DOHH2 (cell line): ENCODE measurements around the gene CDK5R1.

ENCODE experiments used
- CTCF ChIP-seq: fragments of 200-600 bp; sonication (generic); IDR thresholded peaks from one replicate; pipeline ENCODE4 v1.5.1; 2014; ENCODE audit warnings: antibody characterized with exemption, mild to moderate bottlenecking, low read depth, low read length; ENCODE audit not compliant: poor library complexity, severe bottlenecking
- EZH2phosphoT487 ChIP-seq: fragments of 200-600 bp; sonication (generic); IDR thresholded peaks from 2 replicates; pipeline ENCODE4 v1.6.1; 2017; ENCODE audit warnings: borderline replicate concordance, mild to moderate bottlenecking, antibody characterized with exemption, low read length, moderate library complexity, mixed read lengths

GRCh38 chr17:32475258-32475657 lies 11.5 kb upstream of the CDK5R1 start:
- no peak for TF ChIP-seq CTCF
- TF ChIP-seq EZH2phosphoT487: no peak
